Stimulated activated CD8-positive, alpha-beta memory T cell treated with anti-CD3 and anti-CD28 coated beads, Interleukin-2, amount 100 ng/mL, for 1 hour (primary cell): Measurements from ENCODE around the gene CAMSAP2.

Experiments
- DNase-seq, 2 donors: peaks; one replicate each; pipeline ENCODE4 v3.0.0-alpha.2; 2020; ENCODE audit warnings: low read depth in 2 of 2

Gene CAMSAP2

GRCh38 chr1:200883118-200883517 lies 144.4 kb downstream of the CAMSAP2 start:
- DNase-seq: no peak

- no peak for DNase-seq
Measured at GRCh38 chr1:200885623-200886402, 147.1 kb downstream of the CAMSAP2 start.

- no peak for DNase-seq
Measured at GRCh38 chr1:200886594-200886993, 147.9 kb downstream of the CAMSAP2 start.

DNA sequence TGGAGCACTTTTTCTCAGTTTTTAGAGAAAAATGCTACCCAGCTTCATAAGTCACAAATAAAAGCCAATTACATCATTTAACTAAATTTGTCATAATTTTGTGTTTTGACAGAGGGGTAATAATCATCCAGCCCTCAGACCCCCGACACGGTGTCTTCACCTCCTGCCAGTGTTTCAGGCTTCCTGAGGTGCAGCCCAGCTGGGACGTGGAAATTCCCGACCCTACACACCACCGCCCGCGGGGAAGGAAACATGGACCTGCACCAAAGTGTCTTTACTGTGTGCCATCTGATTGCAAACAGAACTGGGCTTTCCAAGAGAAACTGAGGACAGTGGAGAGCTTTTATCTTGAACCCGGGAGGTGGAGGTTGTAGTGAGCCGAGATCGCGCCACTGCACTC lies 148.3 kb downstream of the CAMSAP2 start:
- no peak for DNase-seq

GRCh38 chr1:200887772-200888348 lies 149.2 kb downstream of the CAMSAP2 start:
- no peak for DNase-seq

DNA sequence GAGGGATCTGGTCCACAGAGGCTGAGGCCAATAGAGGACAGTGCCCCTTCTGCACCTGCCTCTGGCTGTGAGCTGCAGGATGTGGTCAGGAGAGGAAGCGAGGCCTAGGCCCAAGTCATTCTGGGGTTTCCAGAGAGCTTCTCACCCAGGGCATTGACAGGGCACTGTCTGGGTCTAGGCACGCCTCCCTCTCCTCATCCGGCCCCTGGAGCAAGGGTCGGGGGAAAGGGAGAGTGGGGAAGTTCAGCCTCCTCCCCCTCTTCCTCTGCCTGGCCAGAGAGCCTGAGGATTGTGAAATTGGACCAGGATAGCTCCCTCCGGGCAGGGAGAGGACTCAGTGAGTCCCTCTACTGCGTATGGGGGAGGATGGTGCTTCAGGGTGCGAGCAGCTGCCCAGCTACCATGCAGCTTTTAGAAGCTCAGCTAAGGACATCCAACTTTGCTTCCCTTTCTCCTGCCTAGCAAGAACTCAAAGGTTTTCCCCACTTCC lies 149.7 kb downstream of the CAMSAP2 start:
- DNase-seq: peak; percentile 44 to 45

- no peak for DNase-seq
Measured at GRCh38 chr1:200889571-200889970, 150.9 kb downstream of the CAMSAP2 start.

- DNase-seq: no peak
Measured at GRCh38 chr1:200890027-200890426, 151.3 kb downstream of the CAMSAP2 start.

- no peak for DNase-seq
Measured at GRCh38 chr1:200890818-200891773, 152.4 kb downstream of the CAMSAP2 start.

GRCh38 chr1:200891774-200892157 lies 153.1 kb downstream of the CAMSAP2 start:
- DNase-seq: no peak

GRCh38 chr1:200892546-200892945 lies 153.9 kb downstream of the CAMSAP2 start:
- no peak for DNase-seq

GRCh38 chr1:200892958-200893357 lies 154.3 kb downstream of the CAMSAP2 start:
- no peak for DNase-seq

DNA sequence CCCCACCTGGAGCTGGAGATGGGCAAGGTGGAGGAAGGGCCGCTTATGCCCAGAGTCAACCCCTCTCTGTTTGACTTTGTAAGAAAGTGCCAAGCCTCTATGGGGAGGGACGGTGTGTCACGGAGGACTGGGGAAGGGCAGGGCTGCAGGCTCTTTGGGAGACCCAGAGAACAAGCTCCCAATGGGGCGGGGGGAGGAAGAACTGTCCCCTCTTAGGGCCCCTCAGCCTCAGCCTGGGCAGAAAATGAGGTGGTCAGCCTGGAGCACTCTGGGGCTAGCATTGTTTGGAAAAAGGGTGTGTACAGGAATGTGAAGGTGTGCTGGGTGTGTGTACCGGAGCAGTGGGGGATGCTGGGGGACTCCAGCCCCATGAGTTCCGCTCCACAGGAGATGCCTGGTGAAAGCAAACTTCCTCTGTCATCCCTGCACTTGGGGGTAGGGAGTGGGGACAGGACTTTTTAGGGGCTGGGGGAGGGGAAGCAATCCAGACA lies 154.8 kb downstream of the CAMSAP2 start:
- DNase-seq: no peak

DNA sequence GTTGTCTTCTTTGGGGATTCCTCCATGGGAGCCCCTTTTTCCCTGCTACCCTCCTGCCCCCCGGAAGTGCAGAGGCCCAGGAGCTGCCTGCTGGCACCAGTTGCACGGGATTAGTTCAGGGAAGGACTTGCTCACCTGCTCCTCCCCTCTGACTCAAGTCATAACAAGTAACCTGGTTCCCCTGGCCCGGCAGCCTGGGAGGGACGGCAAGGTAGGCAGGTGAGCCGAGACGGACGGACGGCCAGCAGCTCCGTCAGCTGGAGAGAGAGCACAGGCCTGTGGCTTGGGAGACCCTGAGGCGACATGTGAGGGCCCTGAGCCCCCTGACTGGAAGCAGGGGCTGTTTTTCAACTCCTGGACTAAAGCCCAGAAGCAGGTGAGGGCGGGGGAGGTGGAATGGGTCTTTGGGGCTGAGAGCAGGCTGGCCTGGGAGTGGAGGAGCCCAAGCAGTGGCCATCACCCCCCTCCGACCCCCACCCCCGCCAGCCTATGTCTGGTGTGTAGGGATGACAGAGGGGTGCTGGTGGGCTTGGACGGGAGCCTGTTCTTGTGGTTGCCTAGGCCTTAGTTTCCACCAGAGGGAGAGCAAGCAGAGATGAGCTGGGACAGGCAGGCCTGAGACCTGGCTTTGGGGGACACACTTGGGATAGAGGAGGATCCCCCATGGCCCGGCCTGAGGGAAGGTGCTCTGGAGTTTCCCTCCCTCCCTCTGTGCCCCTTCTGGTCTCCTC lies 156.2 kb downstream of the CAMSAP2 start, which contains the start of gene INAVA:
Gene INAVA, plus strand, starts transcription at position 189 of the 731 bp plus-strand sequence. CDS start 3,501 bp downstream, outside the sequence.
- DNase-seq: no peak

DNA sequence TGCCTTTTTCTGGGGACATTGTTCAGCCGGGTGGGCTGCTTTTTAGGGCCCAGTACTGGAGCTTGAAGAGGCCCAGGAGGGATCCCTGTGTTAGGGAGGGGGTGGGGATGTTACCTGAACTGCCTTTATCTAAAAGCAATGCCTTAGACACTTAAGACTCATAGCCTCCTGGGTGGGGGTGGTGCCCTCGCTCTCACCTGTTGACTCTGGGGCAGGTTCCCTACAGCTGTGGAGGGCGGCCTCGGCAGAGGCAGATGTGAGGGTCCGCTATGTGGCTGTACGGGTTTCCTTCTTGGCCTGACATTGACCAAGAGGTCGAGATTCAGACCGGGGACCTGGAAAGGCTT lies 156.7 kb downstream of the CAMSAP2 start:
- no peak for DNase-seq

- DNase-seq: no peak
Measured at GRCh38 chr1:200895801-200896530, 157.3 kb downstream of the CAMSAP2 start.

GRCh38 chr1:200896531-200897196 lies 158.0 kb downstream of the CAMSAP2 start:
- no peak for DNase-seq

DNA sequence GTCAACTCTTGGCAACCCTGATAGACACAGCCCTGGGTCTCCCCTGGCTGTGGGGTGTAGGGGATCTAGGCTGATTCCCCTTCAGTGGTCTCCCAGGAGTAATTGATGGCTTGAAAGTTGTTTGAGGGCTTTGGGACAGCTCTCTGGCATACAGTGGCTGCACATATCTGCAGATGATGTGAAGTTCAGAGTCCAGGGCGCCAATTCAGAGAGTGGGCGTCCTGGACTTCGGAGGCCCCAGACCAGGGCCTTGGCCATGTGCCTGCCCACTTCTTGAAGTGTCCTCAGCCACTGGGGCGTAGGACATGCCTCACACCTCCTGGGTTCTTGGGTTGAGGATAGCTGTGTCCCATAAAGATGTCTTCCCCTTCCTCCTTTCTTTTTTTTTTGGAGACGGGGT lies 158.6 kb downstream of the CAMSAP2 start:
- DNase-seq: no peak

DNA sequence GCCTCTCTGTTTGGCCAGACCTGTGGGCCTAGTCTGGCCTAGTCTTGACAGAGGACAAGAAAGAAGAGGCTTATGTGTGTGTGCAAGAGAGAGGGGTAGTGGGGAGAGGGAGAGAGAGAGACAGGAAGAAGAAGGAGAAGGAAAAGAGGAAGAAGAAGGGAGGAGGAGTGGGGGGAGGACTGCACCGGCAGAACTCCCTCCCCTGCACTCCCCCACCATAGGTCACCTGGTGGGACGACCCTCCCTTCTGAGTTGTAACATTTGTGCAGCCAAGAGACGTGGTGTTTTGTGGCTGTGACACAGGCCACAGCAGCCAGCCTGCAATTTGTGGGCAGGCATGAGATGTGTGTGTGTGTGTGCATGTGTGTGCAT lies 160.3 kb downstream of the CAMSAP2 start:
- DNase-seq: no peak

- DNase-seq: no peak
Measured at GRCh38 chr1:200899451-200899915, 160.8 kb downstream of the CAMSAP2 start.
